ENCODE results near the gene PDCD1.
"Not testable (repeated sequence)": the region's sequence is repeated elsewhere in the genome, so short reads cannot be mapped to it uniquely, and the experiment has no call there.

Gene PDCD1

DNA sequence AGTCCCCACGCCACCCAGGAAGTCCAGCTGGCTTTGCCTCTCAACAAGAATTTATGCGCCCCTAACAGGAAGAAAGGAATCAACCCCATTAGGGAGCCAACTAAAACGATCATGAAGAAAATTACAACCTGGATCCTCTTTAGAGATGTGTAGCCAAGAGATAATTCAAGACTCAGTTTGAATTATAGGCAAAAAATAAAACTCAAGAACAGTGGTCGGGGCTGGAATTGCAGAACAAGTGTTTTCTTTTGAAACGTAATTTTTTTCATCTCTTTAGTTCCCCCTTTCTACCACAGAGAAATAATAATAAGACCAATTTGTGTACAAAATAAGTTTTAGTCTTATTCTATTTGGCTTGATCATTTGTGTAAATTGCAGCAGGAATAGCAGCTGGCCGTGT, 22.4 kb downstream of the PDCD1 start:
- no peak overlapping the region for H3K4me2 ChIP-seq (ENCODE audit: low read length)
- TF ChIP-seq, protein P1, sequence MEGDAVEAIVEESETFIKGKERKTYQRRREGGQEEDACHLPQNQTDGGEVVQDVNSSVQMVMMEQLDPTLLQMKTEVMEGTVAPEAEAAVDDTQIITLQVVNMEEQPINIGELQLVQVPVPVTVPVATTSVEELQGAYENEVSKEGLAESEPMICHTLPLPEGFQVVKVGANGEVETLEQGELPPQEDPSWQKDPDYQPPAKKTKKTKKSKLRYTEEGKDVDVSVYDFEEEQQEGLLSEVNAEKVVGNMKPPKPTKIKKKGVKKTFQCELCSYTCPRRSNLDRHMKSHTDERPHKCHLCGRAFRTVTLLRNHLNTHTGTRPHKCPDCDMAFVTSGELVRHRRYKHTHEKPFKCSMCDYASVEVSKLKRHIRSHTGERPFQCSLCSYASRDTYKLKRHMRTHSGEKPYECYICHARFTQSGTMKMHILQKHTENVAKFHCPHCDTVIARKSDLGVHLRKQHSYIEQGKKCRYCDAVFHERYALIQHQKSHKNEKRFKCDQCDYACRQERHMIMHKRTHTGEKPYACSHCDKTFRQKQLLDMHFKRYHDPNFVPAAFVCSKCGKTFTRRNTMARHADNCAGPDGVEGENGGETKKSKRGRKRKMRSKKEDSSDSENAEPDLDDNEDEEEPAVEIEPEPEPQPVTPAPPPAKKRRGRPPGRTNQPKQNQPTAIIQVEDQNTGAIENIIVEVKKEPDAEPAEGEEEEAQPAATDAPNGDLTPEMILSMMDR (IDR thresholded peaks at IDR 0.05; ENCODE audit: low read depth, low read length, poor library complexity, severe bottlenecking): no peak
- TF ChIP-seq EZH2phosphoT487 (IDR thresholded peaks at IDR 0.05; ENCODE audit: borderline replicate concordance, low read length): no peak
- H3K36me3 ChIP-seq (ENCODE audit: control insufficient read depth, low read length): no peaks in the 10 kb centered on the region
- H3K27ac ChIP-seq (ENCODE audit: low read depth, low read length): no peak overlapping the region
- no peaks in the 10 kb centered on the region for H3K79me2 ChIP-seq (ENCODE audit: control insufficient read depth, low read length)
- no peaks in the 10 kb centered on the region for H3K9me2 ChIP-seq (replicated peaks; ENCODE audit: control insufficient read depth, low read length)
- 0 out of 2 replicates have a peak, but pooled peaks cover 3% of the 10 kb centered on the region for H3K9me3 ChIP-seq (ENCODE audit: control insufficient read depth, insufficient read depth, low read length)
- H4K20me1 ChIP-seq (ENCODE audit: control insufficient read depth, insufficient read depth, low read depth, low read length): no peaks in the 10 kb centered on the region
- no peaks in the 10 kb centered on the region for H3F3A ChIP-seq (ENCODE audit: control insufficient read depth, insufficient read depth)
- peaks cover 18% of the 10 kb centered on the region for H3K27me3 ChIP-seq (ENCODE audit: control insufficient read depth, low read length)
- H3K4me1 ChIP-seq (ENCODE audit: control insufficient read depth, low read length): no peaks in the 10 kb centered on the region
- H3K4me3 ChIP-seq (ENCODE audit: low read length): no peak overlapping the region

DNA sequence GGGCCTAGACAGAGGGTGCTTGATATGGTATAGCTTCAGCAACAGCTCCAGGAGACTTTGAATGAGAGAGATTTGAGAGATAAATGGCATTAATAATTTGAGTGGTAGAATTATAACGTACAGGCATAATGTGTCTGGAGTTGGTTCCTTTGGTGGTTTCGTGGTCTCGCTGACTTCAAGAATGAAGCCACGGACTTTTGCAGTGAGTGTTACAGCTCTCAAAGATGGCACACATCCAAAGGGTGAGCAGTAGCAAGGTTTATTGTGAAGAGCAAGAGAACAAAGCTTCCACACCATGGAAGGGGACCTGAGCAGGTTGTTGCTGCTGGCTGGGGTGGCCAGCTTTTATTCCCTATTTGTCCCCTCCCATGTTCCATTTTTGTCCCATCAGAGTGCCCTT, 23.1 kb downstream of the PDCD1 start:
- Histone ChIP-seq H3K27me3 (ENCODE audit: control insufficient read depth, low read length) (peaks cover 20% of the 10 kb centered on the region), H3K36me3 (ENCODE audit: control insufficient read depth, low read length) (no peaks in the 10 kb centered on the region), H3K9me2 (replicated peaks; ENCODE audit: control insufficient read depth, low read length) (no peaks in the 10 kb centered on the region), H4K20me1 (ENCODE audit: control insufficient read depth, insufficient read depth, low read depth, low read length) (no peaks in the 10 kb centered on the region), H3K27ac (ENCODE audit: low read depth, low read length) (no peak overlapping the region), H3K4me1 (ENCODE audit: control insufficient read depth, low read length) (no peaks in the 10 kb centered on the region), H3K9me3 (ENCODE audit: control insufficient read depth, insufficient read depth, low read length) (0 out of 2 replicates have a peak, but pooled peaks cover 5% of the 10 kb centered on the region), H3F3A (ENCODE audit: control insufficient read depth, insufficient read depth) (no peaks in the 10 kb centered on the region), H3K4me3 (ENCODE audit: low read length) (no peak overlapping the region), H3K79me2 (ENCODE audit: control insufficient read depth, low read length) (no peaks in the 10 kb centered on the region), H3K4me2 (ENCODE audit: low read length) (no peak overlapping the region)
- TF ChIP-seq, protein P1 (IDR thresholded peaks at IDR 0.05; ENCODE audit: low read depth, low read length, poor library complexity, severe bottlenecking): no peak
- TF ChIP-seq EZH2phosphoT487 (IDR thresholded peaks at IDR 0.05; ENCODE audit: borderline replicate concordance, low read length): no peak

DNA sequence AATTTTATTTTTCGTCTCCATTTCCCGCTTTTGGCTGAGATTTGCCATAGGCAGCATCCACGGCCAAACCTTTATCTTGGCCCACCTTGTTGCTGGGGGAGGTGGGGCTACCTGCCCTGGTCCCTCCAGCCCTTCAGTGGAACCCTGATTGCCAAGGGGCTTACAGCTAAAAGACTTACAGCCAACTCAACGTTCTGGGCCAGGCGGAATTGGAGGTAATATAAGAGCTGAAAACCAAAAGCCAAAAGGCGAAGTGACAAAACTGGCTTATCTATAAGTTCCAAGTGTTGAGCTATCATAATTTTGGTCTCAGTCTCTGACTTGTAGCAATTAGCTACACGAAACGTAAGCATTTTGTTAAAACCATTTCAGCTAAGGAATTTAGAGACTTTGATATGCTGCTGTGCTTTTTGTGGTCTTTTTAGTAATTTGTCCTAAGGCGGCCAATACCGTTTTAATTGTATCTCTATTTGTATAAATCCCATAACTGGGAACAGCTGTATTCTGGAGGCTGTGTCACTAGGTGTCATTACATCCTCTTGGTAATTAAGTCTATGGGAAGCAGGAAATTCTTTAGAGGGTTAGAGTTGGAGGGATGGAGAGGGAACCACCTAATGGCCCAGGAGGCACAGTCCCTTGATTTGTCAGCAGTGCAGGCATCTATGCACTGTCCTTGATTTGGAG, 24.0 kb downstream of the PDCD1 start:
- H3K4me1 ChIP-seq (ENCODE audit: control insufficient read depth, low read length): no peaks in the 10 kb centered on the region
- H3K4me3 ChIP-seq (ENCODE audit: low read length): no peak overlapping the region
- no peaks in the 10 kb centered on the region for H3K36me3 ChIP-seq (ENCODE audit: control insufficient read depth, low read length)
- H3K27me3 ChIP-seq (ENCODE audit: control insufficient read depth, low read length): peaks cover 20% of the 10 kb centered on the region
- no peaks in the 10 kb centered on the region for H3K9me2 ChIP-seq (replicated peaks; ENCODE audit: control insufficient read depth, low read length)
- no peak overlapping the region for H3K27ac ChIP-seq (ENCODE audit: low read depth, low read length)
- 0 out of 2 replicates have a peak, but pooled peaks cover 5% of the 10 kb centered on the region for H3K9me3 ChIP-seq (ENCODE audit: control insufficient read depth, insufficient read depth, low read length)
- no peak overlapping the region for H3K4me2 ChIP-seq (ENCODE audit: low read length)
- no peak for TF ChIP-seq EZH2phosphoT487 (IDR thresholded peaks at IDR 0.05; ENCODE audit: borderline replicate concordance, low read length)
- TF ChIP-seq, protein P1 (IDR thresholded peaks at IDR 0.05; ENCODE audit: low read depth, low read length, poor library complexity, severe bottlenecking): no peak
- H4K20me1 ChIP-seq (ENCODE audit: control insufficient read depth, insufficient read depth, low read depth, low read length): no peaks in the 10 kb centered on the region
- no peaks in the 10 kb centered on the region for H3F3A ChIP-seq (ENCODE audit: control insufficient read depth, insufficient read depth)
- no peaks in the 10 kb centered on the region for H3K79me2 ChIP-seq (ENCODE audit: control insufficient read depth, low read length)

DNA sequence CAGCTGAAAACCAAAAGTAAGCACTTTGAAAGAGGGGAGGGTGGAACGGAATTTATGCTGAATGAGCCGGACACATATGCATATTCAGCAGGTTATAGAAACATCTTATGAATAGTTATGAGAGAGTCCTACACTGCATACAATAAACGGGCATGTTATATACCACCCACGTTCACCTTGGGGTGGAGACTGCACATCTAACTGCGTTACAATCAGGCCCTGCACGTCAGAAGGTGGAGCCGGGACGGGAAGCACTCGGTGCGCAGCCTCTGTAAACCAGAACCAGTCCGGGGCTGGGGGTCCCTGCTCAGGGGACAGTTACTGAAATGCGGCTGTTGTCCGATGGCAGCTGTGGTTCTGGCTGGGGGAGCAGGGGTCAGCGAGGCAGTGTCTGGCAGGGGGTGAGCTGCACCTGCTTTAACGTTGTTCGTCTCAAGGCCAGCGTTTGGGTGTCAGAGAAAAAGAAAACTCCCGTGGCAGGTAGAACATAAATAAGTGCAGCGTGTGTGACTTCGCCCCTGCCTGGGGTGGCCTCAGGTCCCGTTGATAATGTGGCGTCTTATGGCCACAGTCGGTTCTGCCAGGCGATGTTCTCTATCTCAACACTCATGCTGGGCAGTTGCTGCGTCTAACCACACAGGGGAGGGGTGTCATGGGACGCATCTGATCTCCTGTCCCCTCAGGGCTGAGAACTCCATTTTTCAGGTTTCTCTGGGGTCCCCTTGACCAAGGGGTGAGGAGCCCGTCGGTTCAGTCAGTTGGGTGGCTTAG, 24.8 kb downstream of the PDCD1 start:
- H3K27me3 ChIP-seq (ENCODE audit: control insufficient read depth, low read length): peaks cover 20% of the 10 kb centered on the region
- H4K20me1 ChIP-seq (ENCODE audit: control insufficient read depth, insufficient read depth, low read depth, low read length); H3K36me3 ChIP-seq (ENCODE audit: control insufficient read depth, low read length); H3K9me3 ChIP-seq (ENCODE audit: control insufficient read depth, insufficient read depth, low read length); H3K79me2 ChIP-seq (ENCODE audit: control insufficient read depth, low read length); H3K9me2 ChIP-seq (replicated peaks; ENCODE audit: control insufficient read depth, low read length); H3K4me3 ChIP-seq (ENCODE audit: low read length); H3K4me2 ChIP-seq (ENCODE audit: low read length); H3K4me1 ChIP-seq (ENCODE audit: control insufficient read depth, low read length); H3K27ac ChIP-seq (ENCODE audit: low read depth, low read length); H3F3A ChIP-seq (ENCODE audit: control insufficient read depth, insufficient read depth): not testable (repeated sequence)
